OCI-M1 (cell line): ENCODE results near the gene NAT10.
A peak's percentile ranks its signal among the peaks of the same experiment; 100 is the strongest.
"Not testable (repeated sequence)": the region's sequence is repeated elsewhere in the genome, so short reads cannot be mapped to it uniquely, and the experiment has no call there.

Experiments used
- DNase-seq: peaks from one replicate; lab custom pipeline; 2025; lab: John Stamatoyannopoulos, UW

NAT10 gene

GRCh38 chr11:34105079-34105956 lies at the start of gene NAT10:
Gene NAT10 (plus strand): TSS chr11:34105629. CDS start chr11:34108226, 2,597 bp downstream.
- peak; percentile 99 for DNase-seq

- no peak for DNase-seq
These were observed 48.8 kb upstream of the NAT10 start for GRCh38 chr11:34056672-34057071.

- DNase-seq, result no peak
These were observed 42.2 kb upstream of the NAT10 start for GRCh38 chr11:34063061-34063795.

GRCh38 chr11:34064291-34064690 lies 41.1 kb upstream of the NAT10 start:
- DNase-seq, result peak; percentile 53

GRCh38 chr11:34065505-34066203 lies 39.8 kb upstream of the NAT10 start:
- no peak for DNase-seq

GRCh38 chr11:34066766-34067165 lies 38.7 kb upstream of the NAT10 start:
- DNase-seq, result not testable (repeated sequence)

- DNase-seq, result no peak
These were observed 37.9 kb upstream of the NAT10 start for GRCh38 chr11:34067383-34068065.

GRCh38 chr11:34068111-34068510 lies 37.3 kb upstream of the NAT10 start:
- no peak for DNase-seq

GRCh38 chr11:34071306-34071705 lies 34.1 kb upstream of the NAT10 start:
- DNase-seq, result not testable (repeated sequence)

- DNase-seq, result no peak
These were observed 33.4 kb upstream of the NAT10 start for GRCh38 chr11:34072041-34072440.

- no peak for DNase-seq
These were observed 32.6 kb upstream of the NAT10 start for GRCh38 chr11:34072832-34073231.

- DNase-seq, result no peak
These were observed 31.0 kb upstream of the NAT10 start for GRCh38 chr11:34074391-34074790.

- DNase-seq, result no peak
These were observed 30.1 kb upstream of the NAT10 start for GRCh38 chr11:34075178-34075820.

- no peak for DNase-seq
These were observed 24.8 kb upstream of the NAT10 start for GRCh38 chr11:34080609-34081008.

- DNase-seq, result no peak
These were observed 20.8 kb upstream of the NAT10 start for GRCh38 chr11:34084637-34085036.

GRCh38 chr11:34086554-34087283 lies 18.7 kb upstream of the NAT10 start:
- DNase-seq, result no peak

- DNase-seq, result no peak
These were observed 13.6 kb upstream of the NAT10 start for GRCh38 chr11:34091825-34092224.

GRCh38 chr11:34094900-34095299 lies 10.5 kb upstream of the NAT10 start:
- not testable (repeated sequence) for DNase-seq

GRCh38 chr11:34098813-34099212 lies 6.6 kb upstream of the NAT10 start:
- no peak for DNase-seq

GRCh38 chr11:34104680-34105078 lies 750 bp upstream of the NAT10 start:
- peak; percentile 68 for DNase-seq
